BE2C (cell line): ENCODE data around the gene SPATA25.

Experiments
- DNase-seq: peaks from one replicate; pipeline ENCODE4 v3.0.0-alpha.2; 2020
- H3K27me3 ChIP-seq: fragments of 250-450 bp; sonication (Bioruptor Pico); 2 replicates; pipeline ENCODE4 v1.5.1; 2020; ENCODE audit warnings: mild to moderate bottlenecking
- H3K36me3 ChIP-seq: fragments of 250-450 bp; sonication (Bioruptor Pico); 2 replicates; pipeline ENCODE4 v1.5.1; 2020; ENCODE audit warnings: mild to moderate bottlenecking
- H3K4me1 ChIP-seq: fragments of 250-450 bp; sonication (Bioruptor Pico); 2 replicates; pipeline ENCODE4 v1.5.1; 2020
- H3K4me3 ChIP-seq: 2 replicates; pipeline ENCODE4 v1.5.1; 2011; ENCODE audit warnings: low read depth, low read length
- H3K9me3 ChIP-seq: fragments of 250-450 bp; sonication (Bioruptor Pico); 2 replicates; pipeline ENCODE4 v1.5.1; 2020
- TF ChIP-seq, protein P1 (sequence below): IDR thresholded peaks from 2 replicates; pipeline ENCODE4 v1.5.1; 2012; ENCODE audit warnings: mild to moderate bottlenecking, low read depth, low read length

The SPATA25 gene

DNA sequence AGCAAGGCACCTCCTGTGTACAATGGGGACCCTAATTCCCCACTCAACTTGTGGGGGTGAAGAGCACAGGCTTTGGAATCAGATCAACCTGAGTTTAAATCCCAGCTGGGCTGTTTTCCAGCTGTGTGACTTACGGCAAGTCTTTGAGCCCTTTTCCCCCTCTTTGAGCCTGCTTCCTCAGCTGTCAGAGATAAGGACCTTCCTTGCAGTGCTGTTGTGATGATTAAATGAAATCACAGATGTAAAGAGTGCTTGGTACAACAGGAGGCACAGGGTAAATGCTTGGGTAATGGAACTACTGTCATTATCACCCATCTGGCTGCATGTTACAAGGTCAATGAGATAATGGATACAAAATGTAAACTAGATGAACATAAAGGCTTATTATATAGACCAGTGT, 50.6 kb downstream of the SPATA25 start:
- no peaks in the 10 kb centered on the region for H3K9me3 ChIP-seq
- H3K36me3 ChIP-seq = no peaks in the 10 kb centered on the region; the same call in 1 of the 2 replicates
- TF ChIP-seq, protein P1, sequence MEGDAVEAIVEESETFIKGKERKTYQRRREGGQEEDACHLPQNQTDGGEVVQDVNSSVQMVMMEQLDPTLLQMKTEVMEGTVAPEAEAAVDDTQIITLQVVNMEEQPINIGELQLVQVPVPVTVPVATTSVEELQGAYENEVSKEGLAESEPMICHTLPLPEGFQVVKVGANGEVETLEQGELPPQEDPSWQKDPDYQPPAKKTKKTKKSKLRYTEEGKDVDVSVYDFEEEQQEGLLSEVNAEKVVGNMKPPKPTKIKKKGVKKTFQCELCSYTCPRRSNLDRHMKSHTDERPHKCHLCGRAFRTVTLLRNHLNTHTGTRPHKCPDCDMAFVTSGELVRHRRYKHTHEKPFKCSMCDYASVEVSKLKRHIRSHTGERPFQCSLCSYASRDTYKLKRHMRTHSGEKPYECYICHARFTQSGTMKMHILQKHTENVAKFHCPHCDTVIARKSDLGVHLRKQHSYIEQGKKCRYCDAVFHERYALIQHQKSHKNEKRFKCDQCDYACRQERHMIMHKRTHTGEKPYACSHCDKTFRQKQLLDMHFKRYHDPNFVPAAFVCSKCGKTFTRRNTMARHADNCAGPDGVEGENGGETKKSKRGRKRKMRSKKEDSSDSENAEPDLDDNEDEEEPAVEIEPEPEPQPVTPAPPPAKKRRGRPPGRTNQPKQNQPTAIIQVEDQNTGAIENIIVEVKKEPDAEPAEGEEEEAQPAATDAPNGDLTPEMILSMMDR = no peak
- H3K27me3 ChIP-seq = no peaks in the 10 kb centered on the region
- no peaks in the 10 kb centered on the region; the same call in 1 of the 2 replicates for H3K4me1 ChIP-seq
- no peak overlapping the region for H3K4me3 ChIP-seq
- DNase-seq = no peak
